NOMO-1 treated with dmso at 0.1 percent for 144 hours (cell line): ENCODE results near the gene NOL4L.
"Not testable (repeated sequence)": the region's sequence is repeated elsewhere in the genome, so short reads cannot be mapped to it uniquely, and the experiment has no call there.

ENCODE experiments used
- DNase-seq: peaks from one replicate; lab custom pipeline; 2025; ENCODE audit not compliant: unreplicated experiment; lab: John Stamatoyannopoulos, UW

Gene NOL4L

GRCh38 chr20:32474967-32475811 is 109.9 kb downstream of the NOL4L start:
- DNase-seq: no peak

GRCh38 chr20:32474717-32474966 is 110.5 kb downstream of the NOL4L start:
- DNase-seq: no peak

- no peak for DNase-seq
These were observed 111.0 kb downstream of the NOL4L start for GRCh38 chr20:32474009-32474716.

GRCh38 chr20:32473231-32474008 is 111.7 kb downstream of the NOL4L start:
- DNase-seq: no peak

GRCh38 chr20:32472581-32473207 is 112.4 kb downstream of the NOL4L start:
- no peak for DNase-seq

GRCh38 chr20:32470940-32471339 is 114.2 kb downstream of the NOL4L start:
- DNase-seq: no peak

- DNase-seq: no peak
These were observed 114.9 kb downstream of the NOL4L start for GRCh38 chr20:32470025-32470861.

GRCh38 chr20:32468860-32469259 is 116.3 kb downstream of the NOL4L start:
- no peak for DNase-seq

- DNase-seq: no peak
These were observed 116.9 kb downstream of the NOL4L start for GRCh38 chr20:32468313-32468640.

GRCh38 chr20:32467506-32468312 is 117.4 kb downstream of the NOL4L start:
- DNase-seq: no peak

- DNase-seq: no peak
These were observed 118.2 kb downstream of the NOL4L start for GRCh38 chr20:32466739-32467505.

GRCh38 chr20:32465901-32466675 is 119.0 kb downstream of the NOL4L start:
- DNase-seq: not testable (repeated sequence)

- no peak for DNase-seq
These were observed 119.8 kb downstream of the NOL4L start for GRCh38 chr20:32465092-32465900.

GRCh38 chr20:32464401-32465091 is 120.6 kb downstream of the NOL4L start:
- DNase-seq: no peak

GRCh38 chr20:32463642-32464400 is 121.3 kb downstream of the NOL4L start:
- no peak for DNase-seq
